Measurements from ENCODE around the gene SERINC3.

SERINC3 gene

DNA sequence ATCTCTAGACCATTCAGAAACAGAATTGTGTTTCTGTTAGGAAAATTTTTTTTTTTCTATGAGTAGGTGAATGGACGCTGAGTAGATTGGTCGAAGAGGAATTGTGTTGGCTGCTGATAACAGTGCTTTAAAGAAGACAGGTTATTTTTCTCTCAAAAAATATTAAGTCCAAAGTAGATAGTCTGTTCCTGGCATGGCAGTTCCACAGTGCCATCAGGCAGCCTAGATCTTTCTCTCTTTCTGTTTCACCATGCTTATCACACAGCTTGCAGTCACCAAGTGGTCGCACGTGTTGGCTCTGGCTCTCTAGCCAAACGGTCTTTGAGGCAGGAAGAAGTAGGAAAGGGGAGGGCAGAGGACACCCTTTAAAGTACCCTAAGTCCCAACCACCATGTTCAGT, 22.4 kb upstream of the SERINC3 start:
- no peak overlapping the region for H3K27ac ChIP-seq
- TF ChIP-seq ZFX (IDR thresholded peaks at IDR 0.05): no peak
- TF ChIP-seq, protein P1, sequence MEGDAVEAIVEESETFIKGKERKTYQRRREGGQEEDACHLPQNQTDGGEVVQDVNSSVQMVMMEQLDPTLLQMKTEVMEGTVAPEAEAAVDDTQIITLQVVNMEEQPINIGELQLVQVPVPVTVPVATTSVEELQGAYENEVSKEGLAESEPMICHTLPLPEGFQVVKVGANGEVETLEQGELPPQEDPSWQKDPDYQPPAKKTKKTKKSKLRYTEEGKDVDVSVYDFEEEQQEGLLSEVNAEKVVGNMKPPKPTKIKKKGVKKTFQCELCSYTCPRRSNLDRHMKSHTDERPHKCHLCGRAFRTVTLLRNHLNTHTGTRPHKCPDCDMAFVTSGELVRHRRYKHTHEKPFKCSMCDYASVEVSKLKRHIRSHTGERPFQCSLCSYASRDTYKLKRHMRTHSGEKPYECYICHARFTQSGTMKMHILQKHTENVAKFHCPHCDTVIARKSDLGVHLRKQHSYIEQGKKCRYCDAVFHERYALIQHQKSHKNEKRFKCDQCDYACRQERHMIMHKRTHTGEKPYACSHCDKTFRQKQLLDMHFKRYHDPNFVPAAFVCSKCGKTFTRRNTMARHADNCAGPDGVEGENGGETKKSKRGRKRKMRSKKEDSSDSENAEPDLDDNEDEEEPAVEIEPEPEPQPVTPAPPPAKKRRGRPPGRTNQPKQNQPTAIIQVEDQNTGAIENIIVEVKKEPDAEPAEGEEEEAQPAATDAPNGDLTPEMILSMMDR (conservative IDR thresholded peaks at IDR 0.05): no peak

DNA sequence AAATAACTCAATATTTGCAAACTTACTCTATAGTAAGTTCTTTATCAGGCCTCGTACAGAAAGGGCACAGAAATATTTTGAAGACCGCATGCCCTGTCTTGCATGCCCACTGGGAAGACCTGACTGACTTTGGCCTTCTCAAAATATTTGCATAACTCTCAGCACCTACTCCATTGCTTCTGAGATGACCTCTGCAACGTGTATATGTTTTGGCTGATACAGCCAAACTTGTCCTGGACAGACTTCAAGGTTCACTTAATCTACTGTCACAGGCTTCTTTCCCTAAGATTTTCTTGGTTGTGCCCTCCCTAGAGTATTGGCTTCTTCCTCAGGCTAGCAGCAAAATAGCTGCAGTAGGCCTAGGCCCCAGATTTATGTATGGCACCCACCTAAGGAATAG, 21.5 kb upstream of the SERINC3 start:
- TF ChIP-seq, protein P1 (conservative IDR thresholded peaks at IDR 0.05): no peak
- no peak for TF ChIP-seq ZFX (IDR thresholded peaks at IDR 0.05)
- no peak overlapping the region for H3K27ac ChIP-seq

DNA sequence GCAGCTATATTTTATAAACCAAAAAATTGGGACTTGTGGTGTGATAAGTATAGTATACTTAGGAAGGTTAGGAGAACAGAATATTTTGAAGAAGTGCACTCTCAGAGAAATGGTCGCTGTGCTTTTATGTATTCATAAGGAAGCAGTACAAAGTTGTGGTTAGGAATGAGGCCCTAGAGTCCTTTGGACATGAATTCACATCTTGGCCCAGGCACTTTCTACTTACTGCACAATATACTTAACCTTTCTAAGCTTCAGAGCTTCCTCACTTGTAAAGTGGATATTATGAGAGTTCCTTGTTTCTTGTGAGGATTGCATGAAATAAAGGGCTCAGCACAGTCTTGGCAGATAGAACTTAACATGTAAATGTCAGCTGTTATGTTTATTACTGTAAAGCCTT, 21.0 kb upstream of the SERINC3 start:
- no peak for TF ChIP-seq ZFX (IDR thresholded peaks at IDR 0.05)
- TF ChIP-seq, protein P1 (conservative IDR thresholded peaks at IDR 0.05): no peak
- H3K27ac ChIP-seq: no peak overlapping the region

DNA sequence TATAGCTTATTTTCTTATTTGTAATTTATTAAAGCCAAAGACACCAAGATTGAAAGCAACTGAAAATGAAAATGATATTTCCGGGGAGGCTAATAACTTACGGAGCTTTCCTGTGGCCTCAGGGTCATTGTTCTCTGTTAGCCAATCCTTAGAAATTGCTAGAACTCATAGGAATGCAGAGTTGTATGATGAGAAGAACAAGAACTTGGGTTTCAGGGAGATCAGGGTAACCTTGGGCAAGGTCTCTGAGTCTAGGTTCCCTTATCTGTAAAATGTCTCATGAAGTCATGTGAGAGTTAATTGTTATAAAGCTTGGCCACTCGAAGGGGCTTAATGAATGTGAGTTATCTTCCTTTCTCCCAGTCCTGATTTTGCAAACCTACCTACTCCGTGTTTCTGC, 20.1 kb upstream of the SERINC3 start:
- no peak overlapping the region for H3K27ac ChIP-seq
- TF ChIP-seq, protein P1 (conservative IDR thresholded peaks at IDR 0.05): no peak
- no peak for TF ChIP-seq ZFX (IDR thresholded peaks at IDR 0.05)

DNA sequence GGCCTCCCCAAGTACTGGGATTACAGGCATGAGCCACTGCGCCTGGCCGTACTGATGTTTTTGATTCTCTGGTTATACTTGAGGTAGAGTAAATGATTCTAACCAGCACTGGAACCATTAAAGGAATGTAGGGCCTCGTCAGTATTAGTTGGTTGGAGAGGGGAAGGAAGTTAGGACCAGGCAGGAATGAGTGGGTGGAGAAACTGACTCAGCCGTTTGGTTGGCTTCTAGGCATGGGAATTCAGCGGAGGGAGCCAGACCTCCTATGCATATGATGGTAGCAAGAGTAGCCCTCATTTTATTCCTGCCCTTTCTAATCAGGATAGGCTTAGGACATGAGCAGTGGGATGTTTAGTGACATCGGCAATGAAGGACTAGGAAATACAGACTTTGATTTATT, 19.0 kb upstream of the SERINC3 start:
- H3K27ac ChIP-seq: no peak overlapping the region
- no peak for TF ChIP-seq ZFX (IDR thresholded peaks at IDR 0.05)
- TF ChIP-seq, protein P1 (conservative IDR thresholded peaks at IDR 0.05): no peak

DNA sequence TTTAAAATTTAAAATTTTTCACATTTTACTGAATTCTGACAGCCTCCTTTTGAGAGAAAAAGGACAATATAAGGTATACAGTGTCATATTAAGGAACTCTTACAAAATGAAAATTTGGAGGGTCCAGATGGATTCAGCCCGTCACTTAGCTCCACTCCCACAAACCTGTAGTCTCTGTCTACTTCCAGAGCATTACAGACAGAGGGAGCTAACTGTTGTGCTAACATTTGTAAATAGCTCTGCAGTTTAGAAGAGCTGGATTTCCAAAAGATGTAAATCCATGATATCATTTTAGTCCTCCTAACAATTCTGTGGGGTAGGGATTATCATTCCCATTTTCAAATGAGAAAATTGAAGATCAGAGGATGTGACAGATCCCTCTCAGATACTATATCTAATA, 16.1 kb upstream of the SERINC3 start:
- no peak overlapping the region for H3K27ac ChIP-seq
- TF ChIP-seq ZFX (IDR thresholded peaks at IDR 0.05): no peak
- TF ChIP-seq, protein P1 (conservative IDR thresholded peaks at IDR 0.05): no peak

DNA sequence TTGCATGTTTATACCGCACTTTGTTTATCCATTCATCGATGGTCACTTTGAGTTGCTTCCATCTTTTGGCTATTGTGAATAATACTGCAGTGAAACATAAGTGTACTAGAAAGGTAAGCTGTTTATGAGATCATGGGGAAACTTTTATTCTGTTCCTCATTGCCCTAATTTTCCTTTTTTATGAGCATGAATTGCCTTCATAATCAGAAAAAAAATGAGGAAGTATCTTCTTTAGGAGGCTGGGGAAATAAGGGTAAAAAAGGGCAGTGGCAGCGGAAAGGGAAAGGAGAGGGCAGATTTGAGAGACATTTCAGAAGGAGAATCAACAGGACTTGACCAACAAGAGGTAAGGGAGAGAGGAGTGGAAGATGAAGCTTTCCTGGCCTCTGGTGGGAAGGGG, 14.3 kb upstream of the SERINC3 start:
- no peak overlapping the region for H3K27ac ChIP-seq
- TF ChIP-seq, protein P1 (conservative IDR thresholded peaks at IDR 0.05): no peak
- no peak for TF ChIP-seq ZFX (IDR thresholded peaks at IDR 0.05)
